ENCODE results near the gene C1QL1. TPM values are rescaled to one million over a fixed set of nuclear protein-coding genes. Genes with fewer than 3 reads are reported as not detected.

C1QL1 gene
- polyA plus RNA-seq, 1 donor from 2014 or later, result not detected

- peaks cover 0 to 9% (median 0%) of the 10 kb centered on the region in 3 donors for H3K9me3 Mint-ChIP-seq
- H3K27ac Mint-ChIP-seq, result no peak overlapping the region
- no peak overlapping the region for H3K4me3 Mint-ChIP-seq
- H3K36me3 Mint-ChIP-seq, result peaks cover 3% of the 10 kb centered on the region
- peaks cover 0 to 2% (median 1%) of the 10 kb centered on the region in 3 donors for H3K4me1 Mint-ChIP-seq
- peaks cover 13% of the 10 kb centered on the region for H3K27me3 Mint-ChIP-seq
Observed at GRCh38 chr17:44997733-44998520, 29.8 kb upstream of the C1QL1 start.

- Mint-ChIP-seq H3K4me3 (no peak overlapping the region), H3K36me3 (peaks cover 3% of the 10 kb centered on the region), H3K4me1 (peaks cover 0 to 2% (median 1%) of the 10 kb centered on the region in 3 donors), H3K9me3 (peaks cover 0 to 5% (median 0%) of the 10 kb centered on the region in 3 donors), H3K27me3 (peaks cover 20% of the 10 kb centered on the region), H3K27ac (peak overlapping the region in 1 of 3 donors; percentile 86)
Observed at GRCh38 chr17:44996304-44996703, 28.2 kb upstream of the C1QL1 start.

GRCh38 chr17:44995436-44996001 is 27.4 kb upstream of the C1QL1 start:
- Mint-ChIP-seq H3K36me3 (peaks cover 3% of the 10 kb centered on the region), H3K27ac (no peak overlapping the region), H3K4me1 (peaks cover 0 to 2% (median 1%) of the 10 kb centered on the region in 3 donors), H3K27me3 (peaks cover 19% of the 10 kb centered on the region), H3K9me3 (peaks cover 0 to 5% (median 0%) of the 10 kb centered on the region in 3 donors), H3K4me3 (no peak overlapping the region)

- Mint-ChIP-seq H3K9me3 (no peaks in the 10 kb centered on the region), H3K27ac (peak overlapping the region in 1 of 3 donors; percentile 37), H3K4me3 (peak overlapping the region in 1 of 4 donors; percentile 40), H3K4me1 (peaks cover 0 to 5% (median 2%) of the 10 kb centered on the region in 3 donors), H3K27me3 (peaks cover 36% of the 10 kb centered on the region), H3K36me3 (no peaks in the 10 kb centered on the region)
Observed at GRCh38 chr17:44992242-44992939, 24.3 kb upstream of the C1QL1 start.

GRCh38 chr17:44990994-44991393 is 22.9 kb upstream of the C1QL1 start:
- H3K36me3 Mint-ChIP-seq, result no peaks in the 10 kb centered on the region
- no peaks in the 10 kb centered on the region for H3K9me3 Mint-ChIP-seq
- H3K27me3 Mint-ChIP-seq, result peaks cover 37% of the 10 kb centered on the region
- H3K4me1 Mint-ChIP-seq, result peaks cover 0 to 5% (median 2%) of the 10 kb centered on the region in 3 donors
- H3K27ac Mint-ChIP-seq, result peak overlapping the region in 2 of 3 donors; percentile 21 to 46
- H3K4me3 Mint-ChIP-seq, result no peak overlapping the region

- Mint-ChIP-seq H3K36me3 (no peaks in the 10 kb centered on the region), H3K27me3 (peaks cover 39% of the 10 kb centered on the region), H3K4me3 (no peak overlapping the region), H3K27ac (peak overlapping the region in 1 of 3 donors; percentile 43), H3K9me3 (no peaks in the 10 kb centered on the region), H3K4me1 (peaks cover 0 to 5% (median 0%) of the 10 kb centered on the region in 3 donors)
Observed at GRCh38 chr17:44989552-44990138, 21.5 kb upstream of the C1QL1 start.

GRCh38 chr17:44988044-44988942 is 20.2 kb upstream of the C1QL1 start:
- H3K36me3 Mint-ChIP-seq, result no peaks in the 10 kb centered on the region
- peaks cover 0 to 3% (median 0%) of the 10 kb centered on the region in 3 donors for H3K4me1 Mint-ChIP-seq
- peaks cover 39% of the 10 kb centered on the region for H3K27me3 Mint-ChIP-seq
- H3K4me3 Mint-ChIP-seq, result peak overlapping the region in 1 of 4 donors; percentile 28
- H3K9me3 Mint-ChIP-seq, result no peaks in the 10 kb centered on the region
- H3K27ac Mint-ChIP-seq, result no peak overlapping the region

GRCh38 chr17:44983563-44983962 is 15.5 kb upstream of the C1QL1 start:
- H3K9me3 Mint-ChIP-seq, result peaks cover 0 to 2% (median 0%) of the 10 kb centered on the region in 3 donors
- H3K27me3 Mint-ChIP-seq, result peaks cover 34% of the 10 kb centered on the region

GRCh38 chr17:44982113-44982702 is 14.1 kb upstream of the C1QL1 start:
- Mint-ChIP-seq H3K4me1 (peaks cover 0 to 1% (median 0%) of the 10 kb centered on the region in 3 donors), H3K27me3 (peaks cover 30% of the 10 kb centered on the region), H3K27ac (peak overlapping the region in 1 of 3 donors; percentile 12), H3K9me3 (peaks cover 0 to 2% (median 0%) of the 10 kb centered on the region in 3 donors), H3K36me3 (no peaks in the 10 kb centered on the region), H3K4me3 (no peak overlapping the region)

More at GRCh38 chr17:44983563-44983962, 15.5 kb upstream of the C1QL1 start:
- Mint-ChIP-seq H3K27ac (no peak overlapping the region), H3K4me3 (no peak overlapping the region), H3K36me3 (no peaks in the 10 kb centered on the region), H3K4me1 (peaks cover 0 to 3% (median 1%) of the 10 kb centered on the region in 3 donors)

- Mint-ChIP-seq H3K4me3 (no peak overlapping the region), H3K9me3 (peaks cover 0 to 2% (median 0%) of the 10 kb centered on the region in 3 donors), H3K27me3 (peaks cover 27% of the 10 kb centered on the region), H3K4me1 (peaks cover 0 to 1% (median 0%) of the 10 kb centered on the region in 3 donors), H3K27ac (no peak overlapping the region), H3K36me3 (no peaks in the 10 kb centered on the region)
Observed at GRCh38 chr17:44981221-44981968, 13.3 kb upstream of the C1QL1 start.

GRCh38 chr17:44979426-44979995 is 11.4 kb upstream of the C1QL1 start:
- no peak overlapping the region for H3K27ac Mint-ChIP-seq
- H3K4me3 Mint-ChIP-seq, result peak overlapping the region in 1 of 4 donors; percentile 3
- peaks cover 0 to 1% (median 0%) of the 10 kb centered on the region in 3 donors for H3K4me1 Mint-ChIP-seq
- no peaks in the 10 kb centered on the region for H3K36me3 Mint-ChIP-seq
- peaks cover 31% of the 10 kb centered on the region for H3K27me3 Mint-ChIP-seq
- peaks cover 0 to 2% (median 0%) of the 10 kb centered on the region in 3 donors for H3K9me3 Mint-ChIP-seq

GRCh38 chr17:44978807-44979206 is 10.7 kb upstream of the C1QL1 start:
- Mint-ChIP-seq H3K27ac (no peak overlapping the region), H3K9me3 (peaks cover 0 to 2% (median 0%) of the 10 kb centered on the region in 3 donors), H3K4me3 (no peak overlapping the region), H3K27me3 (peaks cover 32% of the 10 kb centered on the region), H3K4me1 (peaks cover 0 to 1% (median 0%) of the 10 kb centered on the region in 3 donors), H3K36me3 (no peaks in the 10 kb centered on the region)

Measured in IgD-negative memory B cell (primary cell).